Activated T-cell treated with anti-CD3 and anti-CD28 coated beads for 1 hour (primary cell): ENCODE measurements around the gene C20orf202.

Experiments used
- DNase-seq: peaks from one replicate; pipeline ENCODE4 v3.0.0-alpha.2; 2020; ENCODE audit warnings: low read depth

C20orf202 gene

GRCh38 chr20:1184638-1185315 lies 18.5 kb upstream of the C20orf202 start, which contains the start of gene TMEM74B:
TMEM74B (minus strand) TSS chr20:1184981; CDS start chr20:1183801, 1,180 bp downstream.
- DNase-seq, result no peak

GRCh38 chr20:1185316-1185741 lies 17.9 kb upstream of the C20orf202 start:
- no peak for DNase-seq

GRCh38 chr20:1185790-1186334 lies 17.4 kb upstream of the C20orf202 start:
- DNase-seq, result peak; percentile 27

GRCh38 chr20:1186367-1186991 lies 16.8 kb upstream of the C20orf202 start:
- DNase-seq, result no peak

- no peak for DNase-seq
Measured at GRCh38 chr20:1187605-1188171, 15.6 kb upstream of the C20orf202 start.

- DNase-seq, result no peak
Measured at GRCh38 chr20:1188347-1188746, 14.9 kb upstream of the C20orf202 start.

- DNase-seq, result no peak
Measured at GRCh38 chr20:1189827-1190226, 13.4 kb upstream of the C20orf202 start.

DNA sequence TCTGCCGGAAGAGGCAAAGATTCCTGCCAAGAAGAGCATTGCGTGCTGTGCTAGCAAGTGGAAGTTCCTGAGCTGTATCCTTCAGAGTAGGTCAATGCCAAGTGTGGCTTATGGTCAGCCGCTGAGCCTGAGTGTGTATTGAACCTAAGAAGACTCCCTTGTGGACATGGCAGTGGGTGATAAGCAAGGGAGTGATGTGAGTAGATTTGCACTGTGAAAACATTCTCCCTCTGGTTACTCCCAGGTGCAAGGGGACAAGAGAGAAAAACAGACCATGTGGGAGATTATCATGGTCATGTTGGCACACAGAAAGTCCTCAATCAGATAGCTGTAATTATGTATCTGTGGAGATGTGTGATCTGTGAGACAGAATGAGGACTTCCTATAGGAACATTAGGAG lies 12.4 kb upstream of the C20orf202 start:
- no peak for DNase-seq

DNA sequence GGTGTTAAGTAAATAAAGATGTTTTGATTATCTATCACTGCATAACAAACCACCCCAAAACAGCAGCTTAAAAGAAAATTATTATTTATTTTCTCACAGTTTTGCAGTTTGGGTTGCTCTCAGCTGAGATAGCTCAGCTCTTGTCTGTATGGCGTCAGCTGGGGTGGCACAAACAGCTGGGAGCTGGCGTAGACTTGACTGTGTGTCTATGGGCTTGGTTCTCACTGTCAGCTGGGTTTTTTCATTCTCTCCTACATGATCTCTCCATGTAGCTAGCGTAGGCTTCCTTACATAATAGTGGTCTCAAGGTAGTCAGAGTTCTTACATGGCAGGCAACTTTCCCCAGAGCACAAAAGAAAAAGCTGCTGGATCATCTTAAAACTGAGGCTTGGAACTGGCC lies 12.0 kb upstream of the C20orf202 start:
- DNase-seq, result no peak

DNA sequence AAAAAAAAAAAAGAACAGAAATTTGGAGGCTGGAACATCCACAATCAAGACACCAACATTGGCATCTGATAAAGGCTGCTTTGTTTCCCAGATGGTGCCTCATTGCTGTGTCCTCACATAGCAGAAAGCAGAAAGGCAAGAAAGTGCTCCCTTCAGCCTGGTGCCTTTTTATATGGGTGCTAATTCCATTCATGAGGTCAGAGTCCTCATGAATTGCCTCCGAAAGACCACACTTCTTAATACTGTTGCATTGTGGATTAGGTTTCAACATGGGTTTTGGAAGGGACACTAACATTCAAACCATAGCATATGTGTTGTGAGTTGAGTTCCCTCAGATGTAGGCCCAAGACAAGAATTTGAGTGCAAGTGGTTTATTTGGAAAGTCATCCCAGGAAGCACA lies 8.0 kb upstream of the C20orf202 start:
- no peak for DNase-seq

DNA sequence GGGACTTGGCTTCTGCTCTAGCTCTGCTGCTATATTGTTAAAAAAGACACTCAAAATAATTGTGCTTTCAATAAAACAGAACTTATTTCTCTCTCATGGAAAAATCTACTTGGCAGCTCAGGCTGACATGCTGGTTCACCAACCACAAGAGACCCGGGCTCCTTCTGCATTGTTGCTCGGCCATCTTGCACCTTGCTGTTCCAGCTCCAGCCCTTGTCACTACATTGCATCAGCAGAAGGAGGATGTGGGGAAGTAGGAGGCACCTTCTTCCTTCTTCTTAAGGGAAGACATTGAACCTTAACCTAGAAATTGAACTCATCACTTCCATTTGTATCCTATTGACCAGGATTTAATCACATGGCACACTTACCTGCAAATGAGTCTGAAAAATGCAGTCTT lies 6.6 kb upstream of the C20orf202 start:
- no peak for DNase-seq

- no peak for DNase-seq
Measured at GRCh38 chr20:1197801-1198200, 5.5 kb upstream of the C20orf202 start.

DNA sequence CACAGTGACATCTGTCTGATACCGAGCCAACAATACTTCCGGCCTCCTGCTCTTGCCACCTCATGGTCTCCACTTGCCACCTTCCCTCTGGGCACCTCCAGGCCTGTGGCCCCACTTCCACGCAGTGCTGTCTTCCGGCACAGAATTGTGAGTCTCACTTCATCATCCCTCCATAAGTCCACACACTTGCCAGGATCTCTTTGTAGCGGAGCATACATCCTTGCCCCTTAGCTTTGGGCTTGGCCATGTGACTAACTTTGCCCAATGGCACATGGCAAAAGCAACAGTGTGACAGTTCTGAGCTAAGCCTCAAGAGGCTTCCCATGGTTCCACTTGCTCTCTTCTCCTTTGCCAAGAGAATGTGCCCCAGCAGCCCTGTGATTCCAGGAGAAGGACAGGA lies 4.5 kb upstream of the C20orf202 start:
- no peak for DNase-seq

- DNase-seq, result no peak
Measured at GRCh38 chr20:1199212-1199873, 3.9 kb upstream of the C20orf202 start.

DNA sequence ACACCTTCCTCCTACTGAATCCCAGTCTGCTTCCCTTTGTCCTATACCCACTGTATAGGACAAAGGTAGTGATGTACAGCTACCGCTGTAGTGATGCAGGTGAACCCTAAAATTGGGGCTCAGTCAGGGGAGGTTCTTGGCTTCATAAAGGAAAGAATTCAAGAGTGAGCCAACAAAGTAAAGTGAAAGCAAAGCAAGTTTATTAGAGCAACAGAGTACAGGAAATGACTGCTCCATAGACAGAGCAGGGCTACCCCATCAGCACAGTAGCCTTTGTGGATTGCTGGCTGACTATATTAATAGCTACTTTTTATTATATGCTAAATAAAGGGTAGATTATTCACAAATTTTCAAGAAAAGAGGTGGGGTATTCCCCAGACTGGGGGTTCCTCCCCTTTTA lies 3.3 kb upstream of the C20orf202 start:
- no peak for DNase-seq

- DNase-seq, result no peak
Measured at GRCh38 chr20:1203630-1204029, 376 bp downstream of the C20orf202 start.

GRCh38 chr20:1204113-1204512 lies 859 bp downstream of the C20orf202 start:
- no peak for DNase-seq

DNA sequence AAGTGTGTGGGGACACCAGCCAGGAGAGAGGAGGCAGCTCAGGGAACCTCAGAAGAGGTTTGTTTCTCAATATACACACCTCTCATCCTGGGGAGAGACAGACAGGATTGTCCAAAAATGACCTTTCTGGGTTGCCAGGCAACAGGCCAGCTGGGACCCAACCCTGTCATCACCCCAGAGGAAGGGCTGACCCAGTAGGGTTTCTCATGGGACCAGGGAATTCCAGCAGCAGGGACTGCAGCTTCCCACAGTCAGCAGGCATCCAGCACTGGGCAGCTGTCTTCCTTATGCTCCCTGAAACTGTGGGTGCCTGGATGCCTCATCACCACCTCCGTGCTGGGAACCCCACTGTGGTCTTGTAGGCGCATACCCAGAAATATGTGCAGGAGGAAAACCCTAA lies 1.3 kb downstream of the C20orf202 start:
- no peak for DNase-seq

DNA sequence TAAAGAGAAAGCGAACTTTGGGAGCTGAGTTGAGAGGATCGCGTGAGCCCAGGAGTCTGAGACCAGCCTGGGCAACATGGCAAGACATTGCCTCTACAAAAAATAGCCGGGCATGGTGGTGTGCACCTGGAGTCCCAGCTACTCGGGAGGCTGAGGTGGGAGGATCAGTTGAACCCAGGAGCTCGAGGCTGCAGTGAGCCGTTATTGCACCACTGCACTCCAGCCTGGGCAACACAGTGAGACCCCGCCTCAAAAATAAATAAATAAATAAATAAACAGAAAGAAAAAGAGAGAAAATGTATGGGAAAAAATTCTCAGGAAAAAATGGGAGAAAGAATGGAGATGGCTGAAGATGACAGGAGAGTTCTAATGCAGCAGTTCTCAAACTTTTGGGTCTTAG lies 2.5 kb downstream of the C20orf202 start:
- DNase-seq, result no peak

DNA sequence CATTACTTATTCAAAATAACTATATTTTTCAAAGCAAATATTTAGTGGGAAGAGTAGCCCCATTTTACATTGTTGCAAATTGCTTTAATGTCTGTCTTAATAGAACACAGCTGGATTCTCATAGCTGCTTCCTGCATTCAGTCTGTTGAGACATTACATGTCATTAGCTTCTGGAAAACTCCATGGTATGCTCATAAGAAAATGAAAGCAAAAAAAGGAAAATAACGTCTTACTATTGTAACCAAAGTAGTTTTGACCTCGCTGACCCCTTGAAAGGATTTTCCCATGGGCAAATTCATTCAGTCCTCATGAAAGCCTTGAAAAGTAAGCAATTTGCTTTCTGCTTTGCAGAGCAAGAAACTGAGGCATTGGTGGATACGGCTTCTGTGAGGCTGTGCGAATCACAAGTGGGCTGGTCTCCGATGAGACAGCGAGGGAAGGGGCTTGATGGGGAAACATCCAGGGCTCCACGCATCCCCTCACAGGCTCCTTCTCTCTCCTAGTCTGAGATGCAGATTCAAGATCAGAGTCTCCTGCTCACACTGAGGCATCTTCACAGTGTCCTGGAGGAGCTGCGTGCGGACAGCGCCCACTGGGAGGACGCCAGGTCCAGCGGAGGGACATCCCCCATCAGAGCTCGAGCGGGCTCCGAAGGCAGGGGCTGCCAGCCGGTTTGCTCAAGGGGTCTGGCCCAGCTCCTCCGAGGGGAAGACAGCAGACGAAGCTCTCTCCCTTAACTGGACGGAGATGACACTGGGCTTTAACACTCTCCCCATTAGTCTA lies 3.3 kb downstream of the C20orf202 start:
- no peak for DNase-seq

- DNase-seq, result no peak
Measured at GRCh38 chr20:1207293-1207878, 4.1 kb downstream of the C20orf202 start.
